Fibroblast of gingiva (primary cell): Measurements from ENCODE around the gene MBTPS1.
A peak's percentile ranks its signal among the peaks of the same experiment; 100 is the strongest.

Source experiments
- DNase-seq: peaks from one replicate; pipeline ENCODE4 v3.0.0-alpha.2; 2011; ENCODE audit warnings: low read depth

Gene MBTPS1

DNA sequence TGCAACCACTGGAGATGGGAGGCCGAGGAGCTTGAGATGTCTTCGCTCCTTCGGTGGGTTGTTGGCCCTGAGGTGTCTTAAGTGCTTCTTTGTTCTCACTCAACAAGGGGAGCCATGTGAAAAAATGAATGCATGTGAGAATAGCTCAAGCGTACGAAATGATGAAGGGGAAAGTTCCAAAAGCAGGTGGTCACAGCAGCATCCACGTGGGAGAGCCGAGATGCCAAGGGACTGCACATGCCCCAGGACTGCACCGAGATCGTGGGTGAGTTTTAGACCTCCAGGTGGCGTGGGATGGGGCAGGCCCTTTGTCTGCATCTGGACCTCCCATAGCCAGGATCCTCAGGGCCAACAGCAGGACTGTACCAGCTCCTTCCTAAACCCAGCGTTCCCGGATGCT lies 82.2 kb downstream of the MBTPS1 start:
- no peak for DNase-seq

DNA sequence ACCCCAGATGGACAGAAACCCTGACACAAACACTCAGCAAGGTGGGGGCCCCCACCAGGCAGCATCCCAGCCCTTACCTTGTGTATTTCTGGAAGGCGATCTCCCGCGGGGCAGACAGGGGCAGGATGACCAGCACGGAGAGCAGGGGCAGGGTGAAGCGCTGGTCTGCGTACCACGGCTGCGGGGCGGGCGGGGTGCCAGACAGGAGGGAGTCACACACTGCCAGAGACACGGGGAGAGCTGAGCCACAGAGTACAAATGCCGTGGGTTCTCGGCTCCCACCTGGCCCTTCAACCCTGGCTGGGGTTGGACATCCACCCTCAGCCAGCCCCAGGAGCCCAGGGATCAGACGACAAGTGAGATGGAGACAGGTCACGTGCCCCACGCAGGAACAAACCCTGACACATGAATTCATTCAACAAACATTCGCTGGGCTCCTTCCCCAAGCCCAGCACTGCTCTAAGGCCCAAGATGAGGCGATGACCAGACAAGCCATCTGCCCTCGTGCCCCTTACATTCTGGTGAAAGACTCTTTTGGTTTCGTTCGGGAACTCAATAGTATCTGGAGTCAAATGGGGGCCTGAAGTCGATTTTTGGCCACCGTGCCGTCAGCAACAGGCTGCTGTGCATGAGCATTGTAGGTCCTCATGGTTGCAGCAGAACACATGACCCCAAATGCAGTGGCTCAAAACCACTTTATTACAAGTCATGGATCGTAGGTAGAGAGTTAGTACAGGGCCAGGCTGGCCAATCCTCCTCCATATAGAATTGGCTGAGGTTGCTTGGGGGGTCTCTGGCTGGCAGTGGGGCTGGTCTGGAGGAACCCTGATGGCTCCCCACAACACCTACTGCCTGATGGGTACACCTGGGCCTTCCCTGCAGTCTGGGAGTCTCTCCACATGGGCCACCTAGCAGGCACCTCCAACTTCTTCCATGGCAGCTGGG lies 83.2 kb downstream of the MBTPS1 start:
- DNase-seq: no peak

DNA sequence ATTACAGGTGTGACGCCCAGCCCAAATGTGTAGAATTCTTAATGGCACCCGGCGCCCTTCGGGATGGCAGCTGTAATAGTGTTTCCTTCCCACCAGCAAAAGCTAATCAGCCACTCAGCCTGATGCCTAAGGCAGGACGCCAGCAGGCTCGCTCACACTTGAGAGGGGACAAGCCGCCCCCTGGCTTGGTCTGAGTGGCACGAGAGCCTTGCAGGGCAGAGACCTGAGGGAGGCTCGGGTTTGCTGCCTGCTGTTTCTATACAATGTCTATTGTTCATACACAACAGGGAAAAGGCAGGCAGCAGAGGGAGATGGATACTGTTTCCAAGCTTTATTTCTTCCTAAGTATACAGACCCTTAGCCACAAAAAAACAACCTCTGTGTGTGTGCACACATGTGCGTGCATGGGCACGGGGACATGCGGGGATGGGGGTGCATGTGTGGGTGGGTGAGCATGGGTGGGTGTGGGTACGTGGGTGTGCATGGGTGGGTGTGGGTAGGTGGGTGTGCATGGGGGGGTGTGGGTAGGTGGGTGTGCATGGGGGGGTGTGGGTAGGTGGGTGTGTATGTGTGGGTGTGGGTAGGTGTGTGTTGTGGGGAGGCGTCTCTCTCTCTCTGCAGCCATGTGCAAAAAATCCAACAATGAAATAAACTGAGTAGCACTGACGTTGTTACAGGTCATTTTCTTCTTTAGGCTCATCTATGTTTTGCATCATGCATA lies 84.1 kb downstream of the MBTPS1 start:
- DNase-seq: no peak

DNA sequence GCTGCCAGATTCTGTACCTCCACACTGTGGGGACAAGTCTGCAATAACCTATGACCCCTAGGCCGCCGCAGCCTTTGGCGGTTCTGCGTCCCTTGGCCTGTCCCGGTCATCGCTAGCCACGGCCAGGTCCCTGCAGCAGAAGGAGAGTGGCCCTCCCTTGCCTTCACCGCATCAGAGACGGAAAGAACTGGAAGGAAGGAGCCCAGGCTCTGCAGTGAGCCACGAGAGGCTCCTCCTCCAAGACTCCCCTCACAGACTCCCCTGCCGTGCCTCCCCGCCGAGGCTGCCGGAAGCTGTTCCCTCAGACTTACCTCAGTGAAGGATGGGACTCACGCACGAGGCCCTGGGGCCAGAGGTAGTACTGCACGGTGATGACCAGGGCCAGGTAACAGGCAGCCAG lies 85.2 kb downstream of the MBTPS1 start:
- DNase-seq: no peak

DNA sequence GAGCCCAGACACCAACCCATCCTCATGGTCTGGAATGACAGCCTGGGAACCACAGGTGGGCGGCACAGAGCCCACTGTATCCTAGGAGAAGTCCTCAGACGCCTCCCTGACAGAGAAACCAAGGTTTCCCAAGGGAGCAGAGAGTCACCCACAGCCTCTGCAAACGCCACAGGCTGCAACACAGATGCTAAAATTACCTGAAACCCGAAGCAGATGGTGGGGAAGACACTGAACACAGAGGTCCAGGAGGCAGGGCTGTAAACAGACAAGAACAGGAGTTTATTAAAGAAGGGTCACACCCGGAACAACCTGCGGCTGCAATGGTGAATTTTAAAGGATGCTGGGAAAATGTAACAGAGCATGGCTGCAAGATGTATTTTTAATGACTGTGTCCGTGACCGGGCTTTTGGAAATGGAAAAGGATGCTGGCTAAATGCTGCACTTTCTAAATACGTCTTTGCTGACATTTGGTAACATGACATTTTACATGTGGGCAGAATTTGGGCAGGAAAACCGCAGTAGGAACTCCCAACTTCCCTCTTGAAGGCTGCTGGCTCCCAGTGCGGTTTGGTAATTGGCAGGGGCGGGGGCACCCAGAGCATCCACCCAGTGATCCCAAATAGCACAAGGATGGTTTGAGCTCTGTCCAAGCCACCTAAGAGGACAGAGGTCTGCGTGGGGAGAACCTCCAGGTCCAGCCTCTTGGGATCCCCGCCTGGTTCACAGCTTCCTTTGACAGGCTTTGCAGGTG lies 87.3 kb downstream of the MBTPS1 start:
- no peak for DNase-seq

DNA sequence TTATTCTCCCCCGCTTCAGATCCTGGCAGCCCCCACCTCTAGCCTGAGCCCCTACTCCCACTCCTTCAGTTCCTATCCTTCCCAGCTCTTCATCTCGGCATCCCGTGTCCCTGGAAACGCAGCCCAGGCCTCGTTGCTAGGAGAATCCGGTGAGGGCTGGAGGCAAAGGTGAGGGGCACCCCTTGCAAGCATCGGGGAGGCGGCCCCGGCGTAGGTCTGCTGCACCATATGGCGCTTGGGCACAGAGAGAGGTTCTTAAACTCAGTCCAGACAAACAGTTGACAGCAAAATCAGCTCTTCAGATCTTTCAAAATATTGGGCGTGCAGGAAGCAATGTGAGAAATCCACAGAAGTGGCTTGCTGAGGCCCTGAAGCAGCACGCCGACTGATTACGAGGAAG lies 89.1 kb downstream of the MBTPS1 start:
- DNase-seq: no peak

DNA sequence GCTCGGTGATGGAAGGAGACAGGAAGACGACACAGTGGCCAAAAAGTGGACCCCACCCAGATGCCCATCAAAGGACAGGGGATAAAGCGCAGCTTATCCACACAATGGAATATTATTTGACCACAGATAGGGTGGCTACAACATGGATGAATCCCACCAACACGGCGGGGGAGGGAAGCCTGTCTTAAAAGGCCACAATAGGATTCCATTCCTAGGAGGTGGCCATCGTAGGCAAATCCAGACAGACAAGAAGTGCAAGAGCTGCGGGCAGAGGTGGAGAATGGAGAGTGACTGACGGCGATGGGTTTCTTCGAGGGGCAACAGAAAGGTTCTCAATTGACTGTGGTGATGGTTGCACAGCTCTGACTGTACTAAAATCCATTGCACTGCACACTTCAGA lies 90.1 kb downstream of the MBTPS1 start:
- no peak for DNase-seq

DNA sequence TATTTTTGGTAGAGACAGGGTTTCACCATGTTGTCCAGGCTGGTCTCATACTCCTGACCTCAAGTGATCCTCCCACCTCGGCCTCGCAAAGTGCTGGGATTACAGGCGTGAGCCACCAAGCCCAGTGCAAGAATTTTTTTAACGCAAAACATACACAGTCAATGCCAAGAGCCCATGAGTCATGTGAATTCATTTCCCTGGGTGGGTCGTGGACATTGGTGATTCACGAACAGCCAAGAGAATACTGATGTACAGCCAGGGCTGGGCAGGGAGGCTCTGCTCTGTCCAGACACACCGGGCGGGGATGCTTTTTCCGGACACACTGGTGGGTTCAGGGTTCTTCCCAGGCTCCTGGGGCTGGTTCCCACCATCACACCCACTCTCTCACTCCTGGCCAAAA lies 91.9 kb downstream of the MBTPS1 start:
- DNase-seq: peak; percentile 61

DNA sequence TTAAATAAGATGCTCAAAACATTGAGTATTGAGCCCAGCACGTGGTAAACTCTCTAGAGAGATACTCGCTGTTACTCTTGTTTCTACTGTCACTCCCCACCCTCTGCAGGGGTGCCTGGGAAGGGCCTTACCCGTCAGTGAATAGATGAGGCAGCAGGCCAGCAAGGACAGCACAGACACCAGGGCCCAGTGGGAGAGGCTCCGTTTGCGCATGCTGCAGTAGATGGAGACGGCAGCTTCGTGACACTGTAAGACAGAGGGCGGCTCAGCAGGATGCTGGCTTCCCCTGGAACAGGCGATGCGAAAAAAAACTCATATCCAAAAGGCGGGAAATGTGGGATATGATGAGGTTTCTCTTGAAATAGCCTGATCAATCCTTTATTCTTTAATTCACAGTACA lies 94.1 kb downstream of the MBTPS1 start:
- DNase-seq: no peak

DNA sequence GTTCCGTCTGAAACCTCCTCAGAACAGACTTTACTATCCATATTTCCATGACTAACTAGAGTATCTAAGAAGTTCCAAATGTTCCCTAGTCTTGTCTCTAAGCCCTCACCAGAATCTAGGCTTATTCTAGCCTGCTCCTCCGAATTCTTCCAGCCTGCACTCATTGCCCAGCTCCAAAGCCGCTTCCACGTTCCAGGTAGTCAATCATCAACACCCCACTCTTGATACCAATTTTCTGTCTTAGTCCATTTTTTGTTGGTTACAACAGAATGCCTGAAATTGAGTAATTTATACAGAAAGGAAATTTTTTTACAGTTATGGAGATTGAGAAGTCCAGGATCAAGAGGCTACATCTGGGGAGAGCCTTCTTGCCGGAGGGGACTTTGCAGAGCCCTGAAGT lies 95.3 kb downstream of the MBTPS1 start:
- DNase-seq: no peak

DNA sequence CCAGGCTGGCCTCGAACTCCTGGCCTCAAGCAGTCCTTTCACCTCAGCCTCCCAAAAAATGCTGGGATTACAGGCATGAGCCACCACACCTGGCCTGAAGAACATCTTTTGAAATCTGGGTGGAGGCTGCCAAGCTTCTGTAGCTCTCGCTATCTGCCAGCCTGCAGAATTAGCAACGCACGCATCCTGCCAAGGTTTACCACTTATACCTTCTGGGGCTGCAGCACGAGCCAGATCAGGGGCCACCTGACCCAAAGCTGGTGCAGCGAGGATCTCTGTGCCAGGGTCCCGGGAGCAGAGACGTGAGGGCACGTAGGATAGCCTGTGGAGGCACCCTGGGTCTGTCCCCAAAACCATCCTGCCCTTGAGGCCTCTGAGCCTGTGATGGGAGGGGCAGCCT lies 96.4 kb downstream of the MBTPS1 start:
- DNase-seq: no peak

DNA sequence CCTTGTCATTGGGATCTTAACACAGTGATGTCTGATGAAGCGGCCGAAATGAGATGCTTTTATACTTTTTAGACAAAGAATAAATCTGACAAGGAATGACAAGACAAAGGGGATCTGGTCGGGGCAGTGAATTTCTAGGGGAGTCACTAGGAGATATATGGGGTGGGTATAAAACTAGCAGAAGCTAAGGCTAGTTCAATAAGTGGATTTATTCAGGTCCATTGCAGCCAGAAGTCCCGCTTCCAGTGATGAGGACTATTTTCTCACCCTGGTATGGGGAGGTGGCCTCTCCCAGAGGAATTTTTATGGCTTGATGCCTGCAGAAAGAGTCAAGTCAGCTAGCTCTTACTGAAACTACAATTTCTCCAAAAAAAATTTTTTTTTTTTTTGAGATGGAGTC lies 98.0 kb downstream of the MBTPS1 start:
- no peak for DNase-seq

DNA sequence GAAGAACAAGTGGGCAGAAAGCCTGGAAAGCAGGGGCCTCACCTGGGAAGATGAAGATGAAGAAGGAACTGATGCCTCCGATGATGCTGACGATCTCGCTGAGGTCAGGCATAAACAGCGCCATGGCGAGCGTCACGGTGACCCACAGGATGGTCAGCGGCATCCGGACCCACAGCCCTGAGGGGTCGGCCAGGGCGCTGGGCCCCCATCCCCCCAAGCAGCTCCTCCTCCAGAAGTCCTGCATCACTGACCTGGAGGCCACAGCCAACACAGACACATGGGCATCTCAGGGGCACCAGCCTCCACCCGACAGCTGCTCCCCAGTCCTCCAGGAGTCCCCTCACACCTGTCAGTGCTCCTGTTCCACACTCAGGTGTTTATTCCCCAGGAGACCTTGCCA lies 100.3 kb downstream of the MBTPS1 start:
- no peak for DNase-seq

DNA sequence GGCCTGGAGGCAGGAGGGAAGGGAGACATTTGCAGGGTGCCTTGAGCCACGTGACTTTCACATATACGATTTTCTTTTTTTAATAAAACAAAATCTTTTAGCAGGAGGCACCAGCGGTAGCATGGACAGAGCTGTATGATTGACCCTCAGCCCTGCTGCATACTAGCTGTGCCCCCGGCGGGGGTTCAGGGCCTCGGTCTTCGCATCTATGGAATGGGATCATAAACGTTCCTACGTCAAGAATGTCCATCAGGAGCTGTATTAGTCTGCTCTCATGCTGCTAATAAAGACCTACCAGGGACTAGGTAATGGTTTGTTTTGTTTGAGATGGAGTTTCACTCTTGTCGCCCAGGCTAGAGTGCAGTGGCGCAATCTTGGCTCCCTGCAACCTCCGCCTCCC lies 101.3 kb downstream of the MBTPS1 start:
- DNase-seq: no peak

DNA sequence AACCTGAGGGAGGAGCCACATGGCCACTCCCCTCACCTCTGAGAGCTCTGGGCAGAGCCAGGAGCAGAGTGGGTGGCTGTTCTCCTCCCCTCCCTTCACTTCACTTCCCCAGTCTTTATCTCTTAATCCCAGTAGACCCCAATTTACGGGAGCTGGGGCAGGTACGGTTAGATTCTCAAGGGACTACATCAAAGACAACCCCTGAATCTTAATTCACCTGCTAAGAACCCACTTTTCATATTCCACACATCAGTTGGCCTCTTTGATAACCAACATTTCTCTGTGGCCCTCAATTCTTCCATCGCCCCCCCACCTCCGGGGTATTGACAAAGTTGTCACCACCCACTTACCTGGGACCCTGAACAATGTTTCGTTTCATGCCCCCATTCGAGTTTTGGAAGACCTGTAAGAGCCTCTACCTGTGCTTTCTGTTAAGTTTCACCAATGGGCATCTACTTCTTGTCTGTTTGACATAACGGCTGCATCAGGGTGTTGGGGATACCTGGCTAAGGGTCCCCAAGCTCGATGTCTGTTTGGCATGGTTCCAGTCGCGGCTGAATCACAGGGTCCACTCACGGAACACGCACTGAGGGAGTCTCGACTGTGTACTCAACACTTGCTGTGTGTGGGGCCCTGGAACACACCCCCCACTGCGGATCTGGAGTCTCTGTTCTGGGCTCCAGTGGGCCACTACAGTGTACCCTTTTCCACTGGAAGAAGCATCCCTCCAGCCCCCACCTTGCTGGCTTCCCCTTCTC lies 102.0 kb downstream of the MBTPS1 start:
- no peak for DNase-seq

DNA sequence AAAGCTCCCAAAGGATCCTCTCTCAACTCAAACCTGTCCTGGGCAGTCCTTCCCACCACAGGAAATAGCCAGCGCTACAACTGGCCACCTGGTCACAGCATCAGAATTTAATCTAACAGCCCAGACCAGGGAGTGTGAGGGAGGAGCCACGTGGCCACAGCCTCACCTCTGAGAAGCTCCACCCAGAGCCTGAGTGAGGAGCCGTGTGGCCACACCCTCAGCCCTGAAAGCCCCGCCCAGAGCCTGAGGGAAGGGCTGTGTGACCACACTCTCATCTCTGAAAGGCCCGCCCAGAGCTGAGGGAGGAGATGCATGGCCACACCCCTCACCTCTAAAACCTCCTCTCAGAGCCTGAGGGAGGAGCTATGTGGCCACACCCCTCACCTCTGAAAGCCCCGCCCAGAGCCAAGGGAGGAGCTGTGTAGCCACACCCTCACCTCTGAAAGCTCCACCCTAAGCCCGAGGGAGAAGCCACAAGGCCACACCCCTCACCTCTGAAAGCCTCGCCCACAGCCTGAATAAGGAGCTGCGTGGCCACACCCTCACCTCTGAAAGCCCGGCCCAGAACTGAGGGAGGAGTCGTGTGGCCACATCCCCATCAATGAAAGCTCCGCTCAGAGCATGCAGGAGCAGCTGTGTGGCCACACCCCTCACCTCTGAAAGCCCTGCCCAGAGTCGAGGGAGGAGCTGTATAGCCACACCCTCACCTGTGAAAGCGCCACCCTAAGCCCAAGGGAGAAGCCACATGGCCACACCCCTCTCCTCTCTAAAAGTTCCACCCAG lies 102.8 kb downstream of the MBTPS1 start:
- DNase-seq: no peak

DNA sequence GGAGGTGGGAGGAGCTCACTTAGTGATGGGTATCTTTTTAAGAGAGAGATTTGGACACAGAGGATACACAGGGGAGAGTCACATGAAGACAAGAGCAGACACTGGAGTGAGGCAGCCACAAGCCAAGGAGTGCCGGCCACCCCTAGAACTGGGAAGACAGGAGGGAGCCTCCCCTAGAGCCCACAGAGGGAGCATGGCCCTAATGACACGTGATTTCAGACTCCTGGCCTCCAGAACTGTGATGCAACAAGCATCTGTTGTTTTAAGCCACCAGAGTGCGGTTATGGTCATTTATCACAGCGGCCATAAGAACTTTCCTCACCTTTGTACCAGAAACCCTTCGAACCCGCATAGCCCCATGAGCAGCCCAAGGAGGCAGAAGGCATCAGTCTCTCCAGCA lies 107.5 kb downstream of the MBTPS1 start:
- no peak for DNase-seq

DNA sequence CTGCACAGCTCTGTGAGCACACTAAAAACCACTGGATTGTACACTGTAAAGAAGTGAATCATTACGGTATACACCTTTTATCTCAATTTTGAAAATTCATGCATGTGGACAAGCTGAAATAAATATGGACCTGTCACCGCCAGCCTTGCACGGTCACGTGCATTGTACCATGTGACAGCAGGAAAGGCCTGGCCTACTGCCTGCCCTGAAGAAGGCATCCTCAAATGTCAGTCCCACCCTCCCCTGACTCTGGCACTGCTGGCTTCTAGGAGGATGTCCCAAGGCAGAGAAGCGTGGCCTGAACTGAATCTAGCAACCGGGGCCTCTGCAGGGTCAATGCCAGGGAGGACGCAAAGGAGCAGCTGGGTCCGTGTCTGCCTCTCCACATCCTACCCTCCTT lies 108.8 kb downstream of the MBTPS1 start:
- DNase-seq: peak; percentile 38

DNA sequence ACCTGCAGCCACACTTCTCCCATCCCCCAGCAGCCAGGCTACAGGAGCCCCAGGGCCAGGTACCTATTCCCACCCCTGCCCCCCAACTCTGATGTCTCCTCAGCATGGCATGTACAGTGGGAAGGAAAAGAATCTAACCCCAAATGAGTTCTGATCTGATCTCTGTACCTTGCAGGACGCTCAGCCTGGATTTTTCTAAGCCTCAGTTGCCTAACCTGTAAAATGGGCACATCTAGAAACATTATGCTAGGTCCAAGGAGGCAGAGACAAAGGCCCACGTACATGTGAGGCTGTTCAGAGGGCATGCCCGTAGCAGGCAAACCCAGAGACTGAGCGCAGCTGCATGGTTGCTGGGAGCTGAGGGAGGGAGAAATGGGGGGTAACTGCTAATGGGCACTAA lies 109.2 kb downstream of the MBTPS1 start:
- no peak for DNase-seq

DNA sequence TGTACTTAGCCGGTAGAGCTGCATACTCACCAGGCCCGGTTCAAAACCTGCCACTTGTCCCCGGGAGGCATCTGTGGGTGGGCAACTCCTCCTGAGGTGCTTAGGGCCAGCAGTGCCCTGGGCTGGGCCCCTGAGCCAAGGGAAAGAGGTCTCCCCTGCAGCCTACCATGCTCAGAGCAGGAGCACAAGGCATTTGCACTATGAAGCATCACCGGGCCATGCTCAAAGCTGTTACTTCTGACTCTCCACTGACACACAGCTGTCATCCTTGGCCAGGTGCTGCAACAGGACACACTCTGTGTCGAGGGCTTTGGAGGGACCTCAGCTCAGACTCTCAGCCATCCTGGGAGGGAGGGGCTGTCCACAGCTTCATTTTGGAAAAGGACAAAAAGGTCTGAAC lies 111.4 kb downstream of the MBTPS1 start:
- DNase-seq: no peak

DNA sequence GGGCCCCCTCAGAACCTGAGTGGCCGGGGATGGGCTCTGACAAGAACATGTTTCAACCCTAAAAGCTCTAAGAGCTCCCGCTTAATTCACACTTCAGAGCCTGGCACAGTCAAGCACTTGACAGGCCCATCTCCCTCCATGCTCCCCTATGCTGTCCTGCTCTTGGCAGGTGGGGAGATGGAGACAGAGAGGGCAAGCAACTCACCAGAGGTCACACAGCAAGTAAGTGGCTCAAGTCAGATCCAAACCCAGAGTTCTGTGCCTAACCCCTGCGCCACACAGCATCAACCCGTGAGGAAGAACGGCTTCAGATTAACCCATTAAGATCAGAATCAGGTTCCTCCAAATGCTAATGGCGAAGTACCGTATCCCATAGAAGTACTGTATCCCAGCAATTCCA lies 112.3 kb downstream of the MBTPS1 start:
- DNase-seq: no peak
